Measurements from ENCODE around the gene CKAP5. TPM values are rescaled to one million over a fixed set of nuclear protein-coding genes. Genes with fewer than 3 reads are reported as not detected.

CKAP5 gene
- total and polyA plus RNA-seq, 2 experiments from 2014 or later, result 67.9 to 120 TPM

- TF ChIP-seq ZNF462 (CRISPR knock-in tag; IDR thresholded peaks at IDR 0.05), result no peak
- no peak for TF ChIP-seq EZH2phosphoT487 (IDR thresholded peaks at IDR 0.05; ENCODE audit: unreplicated experiment)
- TF ChIP-seq ZNF331 (CRISPR knock-in tag; IDR thresholded peaks at IDR 0.05; ENCODE audit: low read depth), result no peak
- no peak for TF ChIP-seq ZNF114 (CRISPR knock-in tag; IDR thresholded peaks at IDR 0.05)
These were observed 103.0 kb downstream of the CKAP5 start (continued) for GRCh38 chr11:46743043-46743442.

GRCh38 chr11:46741600-46742484 is 104.2 kb downstream of the CKAP5 start:
- Histone ChIP-seq H3K27ac (ENCODE audit: low read depth) (0 out of 2 replicates have a peak overlapping the region, but pooled peaks have one; percentile 55), H2AFZ (no peak overlapping the region), H3F3A (replicated peaks; ENCODE audit: low read depth) (peaks cover 13% of the 10 kb centered on the region; the same call in 1 of the 2 replicates), H3K4me3 (no peak overlapping the region), H3K4me2 (no peak overlapping the region), H3K27me3 (ENCODE audit: insufficient read depth) (no peaks in the 10 kb centered on the region), H4K20me1 (replicated peaks; ENCODE audit: insufficient read depth) (peaks cover 3% of the 10 kb centered on the region), H3K36me3 (ENCODE audit: insufficient read depth) (peaks cover 39% of the 10 kb centered on the region), H3K4me1 (ENCODE audit: insufficient read depth) (no peaks in the 10 kb centered on the region), H3K79me2 (replicated peaks; ENCODE audit: insufficient read depth) (no peaks in the 10 kb centered on the region), H3K9me2 (ENCODE audit: insufficient read depth) (no peaks in the 10 kb centered on the region)
- Mint-ChIP-seq H3K27ac (no peak overlapping the region), H3K27me3 (ENCODE audit: insufficient read depth, low read depth, poor library complexity) (peaks cover 7% of the 10 kb centered on the region), H3K36me3 (ENCODE audit: low read depth) (peaks cover 60% of the 10 kb centered on the region), H3K4me1 (peaks cover 7% of the 10 kb centered on the region; the same call in 2 of the 3 replicates), H3K9me3 (no peaks in the 10 kb centered on the region; the same call in 2 of the 3 replicates), H3K4me3 (no peak overlapping the region)
- TF ChIP-seq ETS1 (IDR thresholded peaks at IDR 0.05), result no peak
- TF ChIP-seq JUNB (IDR thresholded peaks at IDR 0.05; ENCODE audit: unreplicated experiment), result no peak
- no peak for TF ChIP-seq ZNF114 (CRISPR knock-in tag; IDR thresholded peaks at IDR 0.05)
- TF ChIP-seq CREB1 (CRISPR knock-in tag; IDR thresholded peaks at IDR 0.05; ENCODE audit: low read depth), result no peak
- TF ChIP-seq NANOG (IDR thresholded peaks at IDR 0.05; ENCODE audit: borderline replicate concordance), result no peak
- no peak for TF ChIP-seq ZNF331 (CRISPR knock-in tag; IDR thresholded peaks at IDR 0.05; ENCODE audit: low read depth)
- TF ChIP-seq CTCF (conservative IDR thresholded peaks at IDR 0.05; ENCODE audit: low read depth in 2 of 2), result no peak
- ATAC-seq (no peak), DNase-seq (ENCODE audit: low spot score) (no peak)

Data from GM23338 (cell line).